Esophagus (tissue), 2 donors: ENCODE results near the gene MGARP. TPM values are rescaled to one million over a fixed set of nuclear protein-coding genes. Genes with fewer than 3 reads are reported as not detected.
"Not testable (repeated sequence)": the region's sequence is repeated elsewhere in the genome, so short reads cannot be mapped to it uniquely, and the experiment has no call there.

Source experiments
- H3K27ac ChIP-seq, 2 donors: one replicate each; pipeline ENCODE4 v1.5.1; 2013; ENCODE audit warnings: low read depth in 2 of 2, mild to moderate bottlenecking in 2 of 2, inconsistent platforms in 1 of 2, low read length in 1 of 2, moderate library complexity in 1 of 2
- H3K27me3 ChIP-seq, 2 donors: one replicate each; pipeline ENCODE4 v1.6.1; 2013; ENCODE audit warnings: low read length in 2 of 2, control low read depth in 1 of 2, mild to moderate bottlenecking in 1 of 2; ENCODE audit not compliant: insufficient read depth in 2 of 2, control insufficient read depth in 1 of 2
- H3K36me3 ChIP-seq, 2 donors: one replicate each; pipeline ENCODE4 v1.6.1; 2013; ENCODE audit warnings: low read length in 1 of 2; ENCODE audit not compliant: control insufficient read depth in 2 of 2, insufficient read depth in 2 of 2
- H3K4me1 ChIP-seq, 2 donors: one replicate each; pipeline ENCODE4 v1.6.1; 2013; ENCODE audit warnings: low read length in 1 of 2; ENCODE audit not compliant: control insufficient read depth in 2 of 2, insufficient read depth in 2 of 2
- H3K4me3 ChIP-seq, 2 donors: one replicate each; pipeline ENCODE4 v1.5.1; 2013; ENCODE audit warnings: low read length in 2 of 2, mild to moderate bottlenecking in 2 of 2, low read depth in 1 of 2, moderate library complexity in 1 of 2
- H3K9me3 ChIP-seq, 2 donors: one replicate each; pipeline ENCODE4 v1.6.1; 2013; ENCODE audit warnings: mild to moderate bottlenecking in 2 of 2, low read depth in 1 of 2, low read length in 1 of 2, moderate library complexity in 1 of 2; ENCODE audit not compliant: control insufficient read depth in 2 of 2, insufficient read depth in 1 of 2
- WGBS, 2 donors: extraction: QIAGEN DNeasy Blood & Tissue Kit; methylation state at CpG; one replicate each; pipeline ENCODE4 v1.1.7; 2013; 5-methylcytosine and 5-hydroxymethylcytosine counted together
- polyA plus RNA-seq, 2 donors: library from polyadenylated mRNA; stranded (reverse); fragments of 200-250 nt; gene quantifications; one replicate each; pipeline ENCODE4 v1.2.3, GENCODE V29; 2013
- donor health status: healthy with polysubstance abuse.
- donor health status: Bipolar disorder and iron deficiency.

The MGARP gene
- under 1 TPM; 0.18 to 0.24 TPM for polyA plus RNA-seq

DNA sequence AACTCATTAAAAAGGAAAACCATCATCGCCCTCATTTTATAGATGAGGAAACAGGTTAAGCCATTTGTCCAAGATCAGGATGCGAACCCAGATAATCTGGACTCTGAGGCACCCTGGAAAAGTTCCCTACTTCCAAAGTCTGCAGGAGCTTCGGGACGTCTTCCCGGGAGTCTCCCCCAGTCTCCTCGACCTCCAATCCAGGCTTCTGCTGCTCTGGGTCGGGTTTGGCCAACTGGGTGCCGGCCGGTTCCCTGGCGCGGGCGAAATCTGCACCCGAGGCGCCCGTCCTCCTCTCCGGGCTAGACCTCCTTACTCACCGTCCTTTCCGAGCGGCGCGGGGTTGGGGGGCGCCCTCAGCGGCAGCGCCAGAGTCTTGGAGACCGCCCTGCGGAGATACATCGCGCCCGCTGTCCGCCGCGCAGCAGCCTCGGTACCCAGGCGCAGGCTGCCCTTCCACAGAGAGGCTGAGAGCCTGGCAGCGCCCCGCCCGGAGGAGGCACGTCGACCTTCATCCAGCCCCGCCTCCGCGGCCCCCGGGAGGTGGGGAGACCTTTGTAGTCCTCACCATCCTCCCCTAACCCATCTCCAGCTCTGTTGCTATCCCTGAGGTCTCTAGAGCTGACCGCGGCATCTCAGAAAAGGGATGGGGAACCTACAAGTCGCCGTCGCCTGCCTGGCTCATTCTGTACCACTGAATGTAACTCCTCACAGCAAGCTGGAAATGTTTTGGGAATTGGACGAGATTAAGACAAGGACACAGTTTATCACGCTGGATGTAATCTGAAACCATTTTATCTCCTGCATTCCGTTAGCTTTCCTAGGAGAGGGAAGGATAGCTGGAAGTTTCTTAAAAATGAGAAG, at the start of gene MGARP:
Gene MGARP (minus strand): TSS at position 466 of the 861 bp plus-strand sequence. CDS start 67 bp downstream, at position 399.
- Histone ChIP-seq H3K27ac (no peak within 1 kb of the TSS), H3K4me3 (peak within 1 kb of the TSS; percentile 46 to 55), H3K36me3 (no peaks in the 10 kb centered on the region), H3K4me1 (peaks cover 4 to 5% of the 10 kb centered on the region in 2 donors), H3K27me3 (no peaks in the 10 kb centered on the region), H3K9me3 (no peaks in the 10 kb centered on the region)
- 7% methylated on average over 51 of the region's 51 CpGs for WGBS, 2 donors

DNA sequence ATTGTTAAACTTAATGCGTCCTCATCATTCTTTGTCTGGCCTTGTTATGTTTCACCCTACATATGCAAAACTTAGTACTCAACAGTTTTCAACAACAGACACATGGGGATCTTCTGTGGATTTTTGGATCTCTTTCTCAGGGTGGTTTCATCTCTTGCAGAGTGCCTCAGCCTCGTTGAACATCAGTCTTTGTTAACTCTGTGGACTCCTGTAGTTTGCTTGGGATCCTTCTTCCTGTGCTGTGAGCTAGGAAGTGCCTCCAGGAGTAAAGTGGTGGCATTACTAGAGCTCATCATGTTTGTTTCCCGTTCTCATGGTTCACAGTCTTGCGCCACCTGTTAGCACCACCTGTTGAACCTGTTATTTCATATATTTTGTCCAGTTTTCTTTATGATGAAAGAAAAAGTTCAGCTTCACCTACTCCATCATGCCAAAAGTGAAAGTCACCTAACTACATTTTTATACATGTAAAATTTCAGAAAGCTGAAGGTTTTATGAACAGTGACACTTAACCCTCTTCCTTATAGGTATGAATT, 49.7 kb upstream of the MGARP start:
- WGBS, 2 donors: 78 to 80% methylated on average over 4 of the region's 4 CpGs
- no peak overlapping the region for H3K27ac ChIP-seq
- H3K4me1 ChIP-seq: no peaks in the 10 kb centered on the region
- H3K27me3 ChIP-seq: no peaks in the 10 kb centered on the region
- no peaks in the 10 kb centered on the region for H3K36me3 ChIP-seq
- no peaks in the 10 kb centered on the region for H3K9me3 ChIP-seq
- H3K4me3 ChIP-seq: no peak overlapping the region

DNA sequence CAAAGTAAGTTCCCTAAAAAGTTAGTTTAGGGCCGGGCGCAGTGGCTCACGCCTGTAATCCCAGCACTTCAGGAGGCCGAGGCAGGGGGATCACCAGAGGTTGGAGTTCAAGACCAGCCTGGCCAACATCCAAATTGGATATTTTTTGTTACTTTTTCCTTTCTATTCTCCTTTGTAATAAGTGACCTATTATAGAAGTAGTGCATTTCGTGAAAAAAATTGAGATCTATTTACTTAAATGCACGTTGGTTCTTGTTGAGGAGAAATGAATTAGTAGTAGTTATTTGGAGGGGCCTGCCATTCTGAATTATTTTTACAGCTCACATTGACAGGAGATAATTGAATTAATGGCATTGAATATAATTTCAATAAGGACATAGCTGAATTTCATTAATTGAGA, 44.6 kb upstream of the MGARP start:
- H3K27me3 ChIP-seq: no peaks in the 10 kb centered on the region
- H3K9me3 ChIP-seq: no peaks in the 10 kb centered on the region
- H3K4me1 ChIP-seq: no peaks in the 10 kb centered on the region
- no peak overlapping the region for H3K27ac ChIP-seq
- H3K36me3 ChIP-seq: no peaks in the 10 kb centered on the region
- 71 to 72% methylated on average over 6 of the region's 6 CpGs for WGBS, 2 donors
- H3K4me3 ChIP-seq: no peak overlapping the region

DNA sequence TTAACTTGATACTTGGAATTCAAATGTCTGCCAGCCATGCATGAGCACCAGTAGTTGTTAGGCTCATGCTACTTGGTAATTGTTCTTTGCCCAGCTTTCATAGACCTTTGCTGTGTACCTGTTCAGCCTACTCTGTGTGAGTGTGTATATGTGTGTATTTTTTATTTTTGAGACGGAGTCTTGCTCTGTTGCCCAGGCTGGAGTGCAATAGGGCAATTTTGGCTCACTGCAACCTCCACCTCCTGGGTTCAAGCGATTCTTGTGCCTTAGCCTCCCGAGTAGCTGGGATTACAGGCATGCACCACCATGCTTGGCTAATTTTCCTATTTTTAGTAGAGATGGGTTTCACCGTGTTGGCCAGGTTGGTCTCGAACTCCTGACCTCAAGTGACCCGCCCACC, 42.5 kb upstream of the MGARP start:
- not testable (repeated sequence) for H3K9me3 ChIP-seq, H3K4me3 ChIP-seq, H3K36me3 ChIP-seq, H3K27ac ChIP-seq, H3K4me1 ChIP-seq, H3K27me3 ChIP-seq
- WGBS, 2 donors: 97 to 98% methylated on average over 6 of the region's 6 CpGs

DNA sequence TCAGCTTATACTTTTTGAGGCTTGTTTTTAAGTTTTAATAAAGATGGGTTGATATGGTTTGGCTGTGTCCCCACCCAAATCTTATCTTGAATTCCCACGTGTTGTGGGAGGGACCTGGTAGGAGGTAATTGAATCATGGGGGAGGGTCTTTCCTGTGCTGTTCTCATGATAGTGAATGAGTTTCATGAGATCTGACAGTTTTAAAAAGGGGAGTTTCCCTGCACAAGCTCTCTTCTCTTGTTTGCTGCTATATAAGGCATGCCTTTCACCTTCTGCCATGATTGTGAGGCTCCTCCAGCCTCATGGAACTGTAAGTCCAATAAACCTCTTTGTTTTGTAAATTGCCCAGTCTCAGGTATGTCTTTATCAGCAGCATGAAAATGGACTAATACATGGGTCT, 42.0 kb upstream of the MGARP start:
- H3K36me3 ChIP-seq, H3K9me3 ChIP-seq, H3K27me3 ChIP-seq, H3K27ac ChIP-seq, H3K4me1 ChIP-seq, H3K4me3 ChIP-seq: not testable (repeated sequence)
- 71 to 78% methylated on average over 1 of the region's 1 CpG for WGBS, 2 donors

DNA sequence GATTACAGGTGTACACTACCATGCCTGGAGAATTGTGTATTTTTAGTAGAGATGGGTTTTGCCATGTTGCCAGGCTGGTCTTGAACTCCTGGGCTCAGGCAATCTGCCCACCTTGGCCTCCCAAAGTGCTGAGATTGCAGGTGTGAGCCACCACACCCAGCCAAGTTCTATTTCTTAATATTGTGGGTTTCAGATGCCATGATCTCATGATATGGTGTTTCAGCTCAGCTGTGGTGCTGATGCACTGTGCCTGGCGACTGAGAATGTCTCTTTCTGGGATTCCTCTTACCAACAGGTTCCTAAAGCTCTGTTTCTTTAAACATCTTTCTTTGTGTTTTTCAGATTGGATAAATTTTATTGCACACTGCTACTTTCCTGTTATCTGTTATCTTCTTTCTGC, 39.5 kb upstream of the MGARP start:
- Histone ChIP-seq H3K9me3 (no peaks in the 10 kb centered on the region), H3K4me3 (no peak overlapping the region), H3K27me3 (no peaks in the 10 kb centered on the region), H3K27ac (no peak overlapping the region), H3K36me3 (no peaks in the 10 kb centered on the region), H3K4me1 (no peaks in the 10 kb centered on the region)
- WGBS, 2 donors: 89 to 93% methylated on average over 1 of the region's 1 CpG

DNA sequence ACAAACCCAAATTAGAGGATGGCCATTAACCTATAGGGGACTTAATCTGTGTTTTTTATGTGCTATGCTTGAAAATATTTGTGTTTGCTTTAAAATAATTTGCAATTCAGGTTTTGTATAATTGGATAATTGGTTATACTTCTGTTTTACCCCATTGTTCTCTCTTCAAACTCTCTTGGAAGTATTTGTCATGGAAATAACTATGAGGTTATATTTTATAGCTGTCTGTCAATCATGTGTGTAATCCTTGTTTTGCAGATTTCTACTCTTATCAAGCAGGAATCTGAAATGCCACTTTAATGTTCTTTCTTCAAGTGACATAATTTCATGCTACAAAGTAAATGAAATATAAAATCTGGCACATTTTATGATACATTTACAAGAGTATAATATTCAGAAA, 37.6 kb upstream of the MGARP start:
- no peaks in the 10 kb centered on the region for H3K36me3 ChIP-seq
- no peaks in the 10 kb centered on the region for H3K9me3 ChIP-seq
- no peaks in the 10 kb centered on the region for H3K27me3 ChIP-seq
- no peaks in the 10 kb centered on the region for H3K4me1 ChIP-seq
- no peak overlapping the region for H3K27ac ChIP-seq
- no peak overlapping the region for H3K4me3 ChIP-seq

DNA sequence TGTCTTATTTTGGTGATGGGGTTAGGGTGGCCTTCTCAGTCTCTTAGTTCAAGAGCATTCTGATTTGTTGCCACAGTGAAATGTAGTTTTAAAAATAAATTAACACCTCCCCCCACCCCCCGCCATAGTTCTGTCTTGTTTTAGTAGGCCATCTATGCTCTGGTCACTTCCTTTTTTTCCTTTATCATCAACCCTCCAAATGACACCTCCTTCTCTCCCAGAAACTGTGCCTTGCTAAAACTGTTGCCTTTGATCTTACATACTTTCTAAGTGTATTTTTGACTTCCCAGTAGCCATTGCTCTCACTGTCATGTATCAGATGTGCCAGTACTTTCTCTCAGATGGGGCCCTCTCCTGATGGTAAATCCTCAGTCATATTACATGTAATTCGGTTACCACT, 36.7 kb upstream of the MGARP start:
- no peaks in the 10 kb centered on the region for H3K4me1 ChIP-seq
- H3K36me3 ChIP-seq: no peaks in the 10 kb centered on the region
- no peaks in the 10 kb centered on the region for H3K27me3 ChIP-seq
- 97 to 98% methylated on average over 2 of the region's 2 CpGs for WGBS, 2 donors
- no peak overlapping the region for H3K27ac ChIP-seq
- H3K9me3 ChIP-seq: no peaks in the 10 kb centered on the region
- no peak overlapping the region for H3K4me3 ChIP-seq

DNA sequence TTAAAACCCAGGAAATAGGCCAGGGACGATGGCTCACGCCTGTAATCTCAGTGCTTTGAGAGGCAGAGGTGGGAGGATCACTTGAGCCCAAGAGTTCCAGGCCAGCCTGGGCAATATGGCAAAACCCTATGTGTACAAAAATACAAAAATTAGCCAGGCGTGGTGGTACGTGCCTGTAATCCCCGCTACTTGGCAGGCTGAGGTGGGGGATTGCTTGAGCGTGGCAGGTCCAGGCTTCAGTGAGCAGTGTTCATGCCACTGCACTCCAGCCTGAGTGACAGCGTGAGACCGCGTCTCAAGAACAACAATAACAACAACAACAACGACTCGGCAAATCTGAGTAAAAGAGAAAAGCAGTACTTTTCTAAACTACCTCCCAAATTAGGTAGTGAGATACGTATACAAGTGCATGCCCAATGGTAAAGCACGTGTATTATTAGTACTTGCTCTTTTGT, 35.2 kb upstream of the MGARP start:
- 89 to 92% methylated on average over 13 of the region's 13 CpGs for WGBS, 2 donors
- Histone ChIP-seq H3K36me3 (no peaks in the 10 kb centered on the region), H3K27ac (no peak overlapping the region), H3K27me3 (no peaks in the 10 kb centered on the region), H3K9me3 (no peaks in the 10 kb centered on the region), H3K4me3 (no peak overlapping the region), H3K4me1 (no peaks in the 10 kb centered on the region)
